ENCODE data around the gene MGP. TPM values are rescaled to one million over a fixed set of nuclear protein-coding genes. Genes with fewer than 3 reads are reported as not detected.

MGP gene
- polyA plus RNA-seq, 1 of the 3 experiments (the other 2 are of a cell fraction), result 76.2 TPM

GRCh38 chr12:14840616-14841015 is 45.0 kb downstream of the MGP start:
- POLR2A ChIA-PET, result no interaction called here
- H3K4me3 ChIP-seq (ENCODE audit: low read depth in 2 of 2, low read length in 1 of 2), result no peak overlapping the region
- no peak overlapping the region for H3K4me2 ChIP-seq

GRCh38 chr12:14839262-14839661 is 46.4 kb downstream of the MGP start:
- CTCF ChIA-PET, result no interaction called here
- no peaks in the 10 kb centered on the region for H3K79me2 ChIP-seq (ENCODE audit: insufficient read depth)
- H3F3A ChIP-seq (replicated peaks; ENCODE audit: insufficient read depth), result peaks cover 32% of the 10 kb centered on the region
- POLR2A ChIA-PET, result no interaction called here
- H3K4me3 ChIP-seq (ENCODE audit: low read depth in 2 of 2, low read length in 1 of 2), result no peak overlapping the region
- WGBS (ENCODE audit: low lambda C conversion rate), result 92% methylated on average over 1 of the region's 1 CpG
- H3K4me2 ChIP-seq, result no peak overlapping the region
- no peaks in the 10 kb centered on the region for H3K9me3 ChIP-seq
- DNase-seq, result no peak
- no peak for TF ChIP-seq USF1 (IDR thresholded peaks at IDR 0.05; ENCODE audit: borderline replicate concordance, low read depth)
- no peak for TF ChIP-seq USF2 (IDR thresholded peaks at IDR 0.05; ENCODE audit: borderline replicate concordance, low read depth, low read length)
- TF ChIP-seq IRF3 (IDR thresholded peaks at IDR 0.05; ENCODE audit: low read depth, low read length), result no peak
- H4K20me1 ChIP-seq (ENCODE audit: insufficient read depth), result no peaks in the 10 kb centered on the region
- no peak overlapping the region for H3K9ac ChIP-seq
- peaks cover 8 to 22% of the 10 kb centered on the region in 2 experiments for H3K4me1 ChIP-seq (ENCODE audit: control insufficient read depth in 1 of 2, insufficient read depth in 2 of 2, low read depth in 1 of 2, low read length in 1 of 2)
- H2AFZ ChIP-seq (ENCODE audit: low read depth), result no peak overlapping the region
- H3K27me3 ChIP-seq (ENCODE audit: insufficient read depth), result no peaks in the 10 kb centered on the region
- no peaks in the 10 kb centered on the region for H3K36me3 ChIP-seq (replicated peaks in 1 of 2; ENCODE audit: control insufficient read depth in 1 of 2, insufficient read depth in 2 of 2, low read length in 1 of 2)
- H3K27ac ChIP-seq (ENCODE audit: low read depth in 2 of 2, low read length in 1 of 2), result no peak overlapping the region
- no peaks in the 10 kb centered on the region for H3K9me2 ChIP-seq

More at GRCh38 chr12:14840616-14841015, 45.0 kb downstream of the MGP start:
- Histone ChIP-seq H4K20me1 (ENCODE audit: insufficient read depth) (no peaks in the 10 kb centered on the region), H3K36me3 (replicated peaks in 1 of 2; ENCODE audit: control insufficient read depth in 1 of 2, insufficient read depth in 2 of 2, low read length in 1 of 2) (no peaks in the 10 kb centered on the region), H3F3A (replicated peaks; ENCODE audit: insufficient read depth) (peaks cover 26% of the 10 kb centered on the region), H3K4me1 (ENCODE audit: control insufficient read depth in 1 of 2, insufficient read depth in 2 of 2, low read depth in 1 of 2, low read length in 1 of 2) (peaks cover 8 to 9% of the 10 kb centered on the region in 2 experiments), H3K9me2 (no peaks in the 10 kb centered on the region), H3K27me3 (ENCODE audit: insufficient read depth) (no peaks in the 10 kb centered on the region), H3K9ac (no peak overlapping the region), H2AFZ (ENCODE audit: low read depth) (no peak overlapping the region), H3K9me3 (no peaks in the 10 kb centered on the region), H3K79me2 (ENCODE audit: insufficient read depth) (no peaks in the 10 kb centered on the region), H3K27ac (ENCODE audit: low read depth in 2 of 2, low read length in 1 of 2) (no peak overlapping the region)
- no peak for DNase-seq
- TF ChIP-seq ELF1 (IDR thresholded peaks at IDR 0.05) (no peak), PBX3 (IDR thresholded peaks at IDR 0.05) (no peak), RXRA (IDR thresholded peaks at IDR 0.05; ENCODE audit: borderline replicate concordance, low read depth) (no peak), EZH2phosphoT487 (IDR thresholded peaks at IDR 0.05; ENCODE audit: borderline replicate concordance, low read depth) (no peak), CTCF (IDR thresholded peaks at IDR 0.05) (no peak), MXI1 (IDR thresholded peaks at IDR 0.05; ENCODE audit: low read depth, low read length) (no peak), JUND (IDR thresholded peaks at IDR 0.05) (no peak), MAX (IDR thresholded peaks at IDR 0.05; ENCODE audit: low read depth) (no peak)
- WGBS (ENCODE audit: low lambda C conversion rate), result 75% methylated on average over 4 of the region's 4 CpGs
- CTCF ChIA-PET, result no interaction called here

All from SK-N-SH (cell line).